ENCODE measurements around the gene SLC9C1. TPM values are rescaled to one million over a fixed set of nuclear protein-coding genes. Genes with fewer than 3 reads are reported as not detected.

The SLC9C1 gene
- total RNA-seq, 1 donor from 2014 or later, result not detected

- no peak overlapping the region for H3K4me3 ChIP-seq
- H3K36me3 ChIP-seq, result no peaks in the 10 kb centered on the region
- DNase-seq, result no peak
- peaks cover 3% of the 10 kb centered on the region for H3K4me1 ChIP-seq
- intact Hi-C loops (cut with DNase I), result no loop called here
- TF ChIP-seq, protein P1, sequence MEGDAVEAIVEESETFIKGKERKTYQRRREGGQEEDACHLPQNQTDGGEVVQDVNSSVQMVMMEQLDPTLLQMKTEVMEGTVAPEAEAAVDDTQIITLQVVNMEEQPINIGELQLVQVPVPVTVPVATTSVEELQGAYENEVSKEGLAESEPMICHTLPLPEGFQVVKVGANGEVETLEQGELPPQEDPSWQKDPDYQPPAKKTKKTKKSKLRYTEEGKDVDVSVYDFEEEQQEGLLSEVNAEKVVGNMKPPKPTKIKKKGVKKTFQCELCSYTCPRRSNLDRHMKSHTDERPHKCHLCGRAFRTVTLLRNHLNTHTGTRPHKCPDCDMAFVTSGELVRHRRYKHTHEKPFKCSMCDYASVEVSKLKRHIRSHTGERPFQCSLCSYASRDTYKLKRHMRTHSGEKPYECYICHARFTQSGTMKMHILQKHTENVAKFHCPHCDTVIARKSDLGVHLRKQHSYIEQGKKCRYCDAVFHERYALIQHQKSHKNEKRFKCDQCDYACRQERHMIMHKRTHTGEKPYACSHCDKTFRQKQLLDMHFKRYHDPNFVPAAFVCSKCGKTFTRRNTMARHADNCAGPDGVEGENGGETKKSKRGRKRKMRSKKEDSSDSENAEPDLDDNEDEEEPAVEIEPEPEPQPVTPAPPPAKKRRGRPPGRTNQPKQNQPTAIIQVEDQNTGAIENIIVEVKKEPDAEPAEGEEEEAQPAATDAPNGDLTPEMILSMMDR (IDR thresholded peaks at IDR 0.05), result no peak
- no peaks in the 10 kb centered on the region for H3K27me3 ChIP-seq (ENCODE audit: low read depth)
- ATAC-seq, result no peak
- H3K9me3 ChIP-seq, result no peaks in the 10 kb centered on the region
- no peak overlapping the region for H3K27ac ChIP-seq
Measured at GRCh38 chr3:112297714-112298113, 3.7 kb upstream of the SLC9C1 start.

DNA sequence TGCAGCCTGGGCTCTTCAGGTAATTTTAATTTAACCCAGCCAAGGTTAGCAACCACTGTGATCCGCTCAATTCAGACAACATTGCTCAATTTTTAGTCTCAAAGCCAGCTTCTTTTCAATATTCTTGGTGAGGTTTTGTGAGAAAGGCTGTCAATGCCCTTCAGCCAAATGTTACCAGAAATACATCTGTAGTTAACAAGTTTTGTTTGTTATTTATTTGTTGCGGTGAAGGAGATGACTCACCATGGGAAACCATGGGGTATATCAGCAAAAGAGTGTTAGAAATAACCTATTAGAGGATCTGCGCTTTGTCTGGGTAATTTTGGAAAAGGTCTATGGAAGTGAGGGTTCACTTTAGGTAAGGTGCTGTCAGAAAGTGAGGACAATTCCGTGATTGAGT, 5.0 kb downstream of the SLC9C1 start:
- H3K27ac ChIP-seq, result no peak overlapping the region
- H3K27me3 ChIP-seq (ENCODE audit: low read depth), result no peaks in the 10 kb centered on the region
- DNase-seq (no peak), ATAC-seq (no peak)
- no peaks in the 10 kb centered on the region for H3K4me1 ChIP-seq
- intact Hi-C loops (cut with DNase I), result no loop called here
- no peaks in the 10 kb centered on the region for H3K36me3 ChIP-seq
- TF ChIP-seq, protein P1 (IDR thresholded peaks at IDR 0.05), result no peak
- H3K9me3 ChIP-seq, result no peaks in the 10 kb centered on the region
- H3K4me3 ChIP-seq, result no peak overlapping the region

GRCh38 chr3:112280266-112280665, 13.8 kb downstream of the SLC9C1 start:
- intact Hi-C loops (cut with DNase I), result no loop called here
- H3K36me3 ChIP-seq, result no peaks in the 10 kb centered on the region
- H3K27ac ChIP-seq, result no peak overlapping the region
- DNase-seq (no peak), ATAC-seq (no peak)
- TF ChIP-seq, protein P1 (IDR thresholded peaks at IDR 0.05), result no peak
- no peaks in the 10 kb centered on the region for H3K27me3 ChIP-seq (ENCODE audit: low read depth)
- H3K4me1 ChIP-seq, result no peaks in the 10 kb centered on the region
- H3K9me3 ChIP-seq, result no peaks in the 10 kb centered on the region
- H3K4me3 ChIP-seq, result no peak overlapping the region

GRCh38 chr3:112273536-112273935, 20.5 kb downstream of the SLC9C1 start:
- Histone ChIP-seq H3K27ac (no peak overlapping the region), H3K9me3 (no peaks in the 10 kb centered on the region), H3K4me3 (no peak overlapping the region), H3K27me3 (ENCODE audit: low read depth) (no peaks in the 10 kb centered on the region), H3K4me1 (no peaks in the 10 kb centered on the region), H3K36me3 (no peaks in the 10 kb centered on the region)
- intact Hi-C loops (cut with DNase I), result no loop called here
- DNase-seq (no peak), ATAC-seq (no peak)
- TF ChIP-seq, protein P1 (IDR thresholded peaks at IDR 0.05), result no peak

DNA sequence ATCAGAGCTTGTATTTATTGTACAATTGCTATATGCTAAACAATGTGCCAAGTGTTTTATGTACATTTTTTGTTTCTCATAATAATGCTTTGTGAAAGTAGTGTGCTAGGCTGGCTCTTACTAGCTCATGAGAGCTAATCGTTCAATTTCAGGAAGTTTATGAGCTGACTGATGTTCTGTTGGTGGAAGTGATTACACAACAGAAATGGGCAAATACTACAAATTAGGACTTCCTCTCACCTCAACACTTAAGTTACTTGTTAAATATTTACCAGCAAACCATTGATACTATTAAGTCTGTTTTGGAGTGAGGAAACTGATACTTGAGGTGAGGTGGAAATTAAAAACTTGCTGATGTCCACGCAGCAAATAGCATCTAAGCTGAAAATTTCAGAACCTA, 32.3 kb downstream of the SLC9C1 start:
- TF ChIP-seq, protein P1 (IDR thresholded peaks at IDR 0.05), result no peak
- Histone ChIP-seq H3K4me3 (no peak overlapping the region), H3K27me3 (ENCODE audit: low read depth) (no peaks in the 10 kb centered on the region), H3K4me1 (peaks cover 3% of the 10 kb centered on the region), H3K9me3 (no peaks in the 10 kb centered on the region), H3K27ac (no peak overlapping the region), H3K36me3 (no peaks in the 10 kb centered on the region)
- ATAC-seq (peak; percentile 71 to 89), DNase-seq (no peak)
- intact Hi-C loops (cut with DNase I), result no loop called here

GRCh38 chr3:112260563-112260962, 33.5 kb downstream of the SLC9C1 start:
- Histone ChIP-seq H3K27ac (no peak overlapping the region), H3K9me3 (no peaks in the 10 kb centered on the region), H3K4me3 (no peak overlapping the region), H3K36me3 (no peaks in the 10 kb centered on the region), H3K27me3 (ENCODE audit: low read depth) (no peaks in the 10 kb centered on the region), H3K4me1 (peaks cover 3% of the 10 kb centered on the region)
- intact Hi-C loops (cut with DNase I), result no loop called here
- ATAC-seq, result no peak
- TF ChIP-seq, protein P1 (IDR thresholded peaks at IDR 0.05), result no peak
- DNase-seq, result no peak
